ENCODE results near the gene IFT20. TPM values are rescaled to one million over a fixed set of nuclear protein-coding genes. Genes with fewer than 3 reads are reported as not detected.

Gene IFT20
- total RNA-seq, 6 experiments from 2014 or later, result 47.9 to 63.0 (median 50.9) TPM

DNA sequence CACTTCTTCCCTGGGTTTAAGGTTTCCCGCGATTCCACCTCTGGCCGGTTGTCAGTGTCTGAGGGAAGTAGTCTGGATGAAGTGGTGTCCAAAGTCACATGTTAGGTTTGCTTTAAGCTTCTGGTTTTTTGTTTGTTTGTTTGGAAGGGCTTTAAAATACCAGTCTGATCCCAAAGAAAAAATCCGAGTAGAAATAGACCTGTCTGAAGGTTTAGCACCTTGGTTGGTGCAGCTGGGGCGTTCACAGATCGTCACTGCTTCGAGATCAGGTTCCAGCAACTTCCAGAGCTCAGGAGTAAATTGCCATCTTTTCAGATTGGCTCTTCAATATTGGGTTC, 15.7 kb downstream of the IFT20 start:
- H3K27ac Mint-ChIP-seq, result peak overlapping the region; percentile 73
- no peak for TF ChIP-seq CTCF (IDR thresholded peaks at IDR 0.05)
- H3K4me3 Mint-ChIP-seq, result peak overlapping the region; percentile 92
- H3K4me1 Mint-ChIP-seq (ENCODE audit: low read depth), result peaks cover 26% of the 10 kb centered on the region
- H3K36me3 Mint-ChIP-seq (ENCODE audit: low read depth), result peaks cover 5% of the 10 kb centered on the region; the same call in 1 of the 2 replicates
- no peaks in the 10 kb centered on the region for H3K9me3 Mint-ChIP-seq
- H3K27me3 Mint-ChIP-seq (ENCODE audit: insufficient read depth), result peaks cover 3% of the 10 kb centered on the region
- DNase-seq, result no peak

DNA sequence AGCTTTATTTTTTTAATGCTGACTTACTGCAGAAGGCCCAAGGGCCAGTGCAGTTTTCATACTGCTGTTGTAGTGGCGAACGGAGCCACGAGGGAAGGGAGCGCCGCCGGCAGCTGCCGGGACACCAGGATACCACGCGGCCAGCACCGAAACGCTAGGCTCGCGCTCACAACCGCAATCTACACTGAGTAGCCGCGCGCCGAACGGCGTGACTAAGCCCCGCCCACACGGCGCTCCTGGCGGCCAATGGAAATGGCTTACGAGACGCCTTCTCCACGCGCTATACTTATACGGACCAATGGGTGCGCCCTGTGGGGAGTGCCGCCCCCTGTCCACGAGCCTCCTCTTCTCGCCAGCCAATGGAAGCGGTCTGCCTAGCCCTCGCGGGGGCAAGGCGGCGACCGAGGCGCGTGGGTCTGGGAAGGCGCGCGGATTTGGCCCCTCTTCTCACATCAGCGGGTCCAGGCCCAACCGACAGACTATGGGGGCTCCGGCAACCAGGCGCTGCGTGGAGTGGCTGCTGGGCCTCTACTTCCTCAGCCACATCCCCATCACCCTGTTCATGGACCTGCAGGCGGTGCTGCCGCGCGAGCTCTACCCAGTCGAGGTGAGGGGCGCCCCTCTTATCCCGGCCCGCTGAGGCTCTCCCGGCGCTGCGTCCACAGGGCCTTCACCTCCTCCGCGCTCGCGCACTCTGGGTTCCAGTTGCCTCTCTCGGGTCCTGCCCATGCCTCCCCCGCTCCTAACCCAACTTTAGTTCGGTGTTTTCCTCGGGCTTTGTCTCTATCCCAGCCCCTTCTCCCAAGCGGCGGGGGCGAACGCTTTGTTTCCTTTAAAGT, 16.3 kb downstream of the IFT20 start, which contains the start of gene TMEM97:
TMEM97 (plus strand) TSS at position 442 of the 839 bp plus-strand sequence; CDS start at position 482, 40 bp downstream.
- H3K4me1 Mint-ChIP-seq (ENCODE audit: low read depth), result peaks cover 26% of the 10 kb centered on the region
- peaks cover 3% of the 10 kb centered on the region for H3K27me3 Mint-ChIP-seq (ENCODE audit: insufficient read depth)
- H3K9me3 Mint-ChIP-seq, result no peaks in the 10 kb centered on the region
- peak within 1 kb of the TSS; percentile 92 for H3K4me3 Mint-ChIP-seq
- TF ChIP-seq CTCF (IDR thresholded peaks at IDR 0.05), result peak; percentile 56
- H3K27ac Mint-ChIP-seq, result peak within 1 kb of the TSS; percentile 73
- H3K36me3 Mint-ChIP-seq (ENCODE audit: low read depth), result peaks cover 5% of the 10 kb centered on the region; the same call in 1 of the 2 replicates
- DNase-seq, result peak; percentile 97

- peaks cover 5% of the 10 kb centered on the region; the same call in 1 of the 2 replicates for H3K36me3 Mint-ChIP-seq (ENCODE audit: low read depth)
- peaks cover 6% of the 10 kb centered on the region for H3K27me3 Mint-ChIP-seq (ENCODE audit: insufficient read depth)
- DNase-seq, result no peak
- no peaks in the 10 kb centered on the region for H3K9me3 Mint-ChIP-seq
- peak overlapping the region; percentile 42 for H3K27ac Mint-ChIP-seq
- TF ChIP-seq CTCF (IDR thresholded peaks at IDR 0.05), result no peak
- H3K4me1 Mint-ChIP-seq (ENCODE audit: low read depth), result peaks cover 26% of the 10 kb centered on the region
- H3K4me3 Mint-ChIP-seq, result peak overlapping the region; percentile 92
Measured at GRCh38 chr17:28317966-28318758, 17.1 kb downstream of the IFT20 start.

- Mint-ChIP-seq H3K4me3 (peak overlapping the region; percentile 92; the same call in 1 of the 2 replicates), H3K9me3 (no peaks in the 10 kb centered on the region), H3K27me3 (ENCODE audit: insufficient read depth) (peaks cover 6% of the 10 kb centered on the region), H3K4me1 (ENCODE audit: low read depth) (peaks cover 26% of the 10 kb centered on the region), H3K27ac (peak overlapping the region; percentile 42; the same call in 1 of the 2 replicates), H3K36me3 (ENCODE audit: low read depth) (peaks cover 5% of the 10 kb centered on the region; the same call in 1 of the 2 replicates)
- no peak for DNase-seq
- TF ChIP-seq CTCF (IDR thresholded peaks at IDR 0.05), result no peak
Measured at GRCh38 chr17:28317099-28317965, 17.9 kb downstream of the IFT20 start.
